HG02610 (cell line): Measurements from ENCODE around the gene HSPA12A.

ENCODE experiments used
- ATAC-seq: cut with Tn5 transposase; IDR thresholded peaks from one replicate; pipeline ENCODE4 v1.9.1; 2021; ENCODE audit warnings: mild to moderate bottlenecking, moderate library complexity; ENCODE audit not compliant: unreplicated experiment

Gene HSPA12A

DNA sequence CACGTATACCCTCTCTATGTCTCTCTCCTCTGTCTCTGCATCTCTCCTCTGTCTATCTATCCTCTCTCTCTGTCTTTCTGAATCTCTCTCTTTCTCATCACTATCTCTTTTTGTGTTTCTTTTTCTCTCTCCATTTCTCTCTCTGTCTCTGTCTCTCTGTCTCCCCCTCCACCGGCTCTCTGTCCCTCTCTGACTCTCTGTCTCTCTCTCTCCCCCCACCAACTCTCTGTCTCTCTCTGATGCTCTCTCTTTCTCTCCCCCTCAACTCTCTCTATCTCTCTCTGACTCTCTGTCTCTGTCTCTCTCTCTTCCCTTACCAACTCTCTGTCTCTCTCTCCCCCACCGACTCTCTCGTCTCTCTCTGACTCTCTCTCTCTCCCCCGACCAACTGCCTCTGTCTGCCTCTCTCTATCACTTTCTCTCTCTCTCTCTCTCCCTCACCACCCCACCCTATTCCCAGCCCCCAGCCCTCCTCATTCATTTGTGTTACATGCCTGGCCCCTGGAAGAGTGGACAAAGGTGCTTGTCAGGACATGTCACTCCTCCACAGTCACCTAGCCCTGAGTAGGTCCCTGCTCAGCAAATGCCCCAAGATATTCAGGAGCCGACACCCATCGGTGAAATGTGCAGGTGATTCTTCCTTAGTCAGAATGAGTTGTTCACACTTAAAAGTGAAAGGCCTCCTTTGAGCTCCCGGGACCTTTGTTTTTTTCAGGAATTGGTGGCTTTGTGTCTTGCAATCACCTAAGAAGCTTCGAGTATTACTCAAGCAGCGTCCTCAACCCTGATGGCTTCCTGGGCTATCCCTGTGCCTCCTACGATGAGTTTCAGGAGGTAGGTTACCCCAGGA, 108.0 kb downstream of the HSPA12A start:
- ATAC-seq, result no peak

DNA sequence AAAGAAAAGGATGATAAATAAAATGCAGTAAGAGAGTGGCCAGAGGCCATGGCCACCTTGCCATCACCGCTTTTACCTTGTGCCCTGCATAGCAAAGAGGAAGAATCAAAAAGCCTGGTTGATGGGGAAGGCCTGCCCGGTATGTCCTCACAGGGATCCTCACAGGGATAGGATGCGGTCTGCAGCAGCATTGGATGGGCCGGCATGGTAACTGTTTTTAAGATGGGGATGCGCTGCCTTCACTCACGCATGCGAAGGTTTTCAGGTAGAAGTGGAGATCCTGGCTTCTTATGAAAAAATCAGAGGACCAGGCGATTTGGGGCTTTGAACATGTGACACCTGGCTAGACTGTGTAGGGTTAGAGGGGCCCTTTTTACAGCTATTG, 109.2 kb downstream of the HSPA12A start:
- no peak for ATAC-seq

DNA sequence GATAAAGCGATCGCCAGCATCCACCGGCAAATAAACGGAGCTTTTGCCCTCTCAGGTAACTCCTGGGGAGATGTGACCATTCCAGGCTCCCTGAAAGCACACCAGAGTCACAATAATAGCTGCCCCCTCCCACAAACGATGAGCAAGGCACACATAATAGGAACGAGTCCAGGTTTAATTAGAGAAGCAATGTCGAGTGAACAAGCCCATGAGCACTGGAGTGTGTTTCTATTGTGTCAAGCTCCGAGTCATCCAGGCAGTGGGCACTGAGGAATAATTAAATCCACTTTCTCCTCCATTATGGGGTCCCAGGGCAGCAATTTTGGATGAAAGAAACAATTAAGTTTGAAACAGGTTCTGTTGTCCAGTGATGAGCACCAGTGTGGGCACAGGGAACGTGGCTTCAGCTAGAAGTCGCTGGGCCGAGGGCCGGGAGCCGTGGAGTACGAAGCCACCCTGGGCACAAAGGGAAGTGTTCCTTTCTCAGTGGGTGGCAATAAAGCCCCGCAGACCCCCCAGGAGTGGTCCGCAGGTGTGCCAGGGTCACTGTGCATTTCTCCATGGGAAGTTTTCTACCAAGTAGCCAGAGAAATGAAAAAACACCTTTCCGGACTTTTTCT, 109.7 kb downstream of the HSPA12A start:
- no peak for ATAC-seq

DNA sequence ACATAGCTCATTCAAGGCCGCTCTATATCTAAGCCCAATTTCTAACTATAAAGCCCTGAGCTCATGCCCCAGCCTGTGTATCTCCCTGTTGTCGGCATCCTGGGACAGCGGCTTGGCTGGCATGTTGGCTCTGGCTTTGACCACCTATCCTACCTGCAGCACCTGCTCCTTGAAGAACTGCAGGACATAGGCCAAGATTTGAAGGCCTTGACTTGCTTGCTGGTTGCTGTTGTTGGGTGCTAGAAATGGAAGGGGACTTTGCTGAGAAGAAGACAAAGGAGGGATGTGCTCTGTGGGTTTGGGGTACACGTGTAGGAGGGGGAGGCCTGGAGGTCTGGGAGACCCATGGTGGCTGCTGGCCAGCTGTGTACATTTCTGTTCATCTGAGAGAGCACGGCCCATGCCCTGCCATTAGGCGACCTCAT, 110.5 kb downstream of the HSPA12A start:
- ATAC-seq, result no peak

DNA sequence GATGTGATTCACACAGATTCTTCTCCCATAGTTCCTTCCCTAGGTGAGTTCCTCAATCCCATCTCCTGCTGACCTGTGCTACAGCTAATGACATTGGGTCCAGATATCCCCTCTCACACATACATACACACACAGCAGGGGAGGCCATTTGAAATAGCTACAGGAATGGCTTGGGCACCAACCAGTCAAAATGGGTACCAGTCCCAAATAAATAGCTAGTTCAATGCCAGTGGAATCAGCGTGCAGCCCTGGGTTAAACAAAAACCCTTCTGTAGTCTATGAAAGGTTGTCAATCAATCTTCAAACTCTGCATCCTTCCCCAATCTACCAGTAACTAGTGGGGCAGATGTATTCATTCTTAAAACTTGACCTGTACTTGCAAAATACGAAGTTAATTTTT, 112.3 kb downstream of the HSPA12A start:
- no peak for ATAC-seq

DNA sequence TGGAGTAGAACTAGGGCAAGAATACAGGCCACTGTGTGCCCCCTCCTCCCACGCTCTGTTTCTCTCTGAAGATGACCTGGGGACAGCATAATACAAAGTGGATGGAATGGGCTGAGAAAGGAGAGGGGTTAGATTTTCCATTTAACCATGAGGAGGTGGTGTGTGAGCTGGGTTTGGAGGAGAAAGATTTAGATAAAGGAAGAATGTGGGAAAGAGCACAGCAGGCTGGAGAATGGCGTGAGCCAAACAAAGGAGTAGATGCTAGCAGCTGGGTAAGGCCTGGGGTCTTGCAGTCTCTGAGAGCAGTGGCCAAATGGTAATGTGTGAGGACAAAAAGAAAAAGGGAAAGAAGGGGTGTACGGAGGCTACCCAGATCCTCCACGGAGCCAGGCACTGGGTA, 113.0 kb downstream of the HSPA12A start:
- ATAC-seq, result no peak

DNA sequence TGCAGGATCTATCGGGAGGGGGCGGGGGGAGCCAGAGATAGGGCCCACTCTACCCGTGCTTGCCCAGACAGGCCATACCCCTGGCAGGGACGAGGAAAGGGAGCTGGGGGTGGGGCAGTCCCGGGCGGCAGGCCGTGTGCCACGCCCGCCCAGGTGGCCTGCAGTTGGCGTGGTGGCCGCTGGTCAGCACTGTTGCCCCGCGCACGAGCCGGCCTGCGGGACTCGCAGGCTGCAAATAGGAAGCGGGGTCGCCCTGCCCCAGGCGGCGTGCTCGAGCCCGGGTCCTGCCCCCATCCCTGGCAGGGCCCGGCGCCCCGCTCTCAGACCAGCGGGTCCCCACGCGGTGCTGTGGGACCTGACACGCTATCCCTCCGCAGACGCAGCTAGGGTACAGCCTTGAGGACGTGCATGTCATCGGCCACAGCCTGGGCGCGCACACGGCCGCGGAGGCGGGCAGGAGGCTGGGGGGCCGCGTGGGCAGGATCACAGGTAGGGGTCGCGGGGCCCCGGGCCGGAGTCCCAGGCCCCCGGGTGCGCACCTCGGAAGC, 114.9 kb downstream of the HSPA12A start:
- no peak for ATAC-seq

DNA sequence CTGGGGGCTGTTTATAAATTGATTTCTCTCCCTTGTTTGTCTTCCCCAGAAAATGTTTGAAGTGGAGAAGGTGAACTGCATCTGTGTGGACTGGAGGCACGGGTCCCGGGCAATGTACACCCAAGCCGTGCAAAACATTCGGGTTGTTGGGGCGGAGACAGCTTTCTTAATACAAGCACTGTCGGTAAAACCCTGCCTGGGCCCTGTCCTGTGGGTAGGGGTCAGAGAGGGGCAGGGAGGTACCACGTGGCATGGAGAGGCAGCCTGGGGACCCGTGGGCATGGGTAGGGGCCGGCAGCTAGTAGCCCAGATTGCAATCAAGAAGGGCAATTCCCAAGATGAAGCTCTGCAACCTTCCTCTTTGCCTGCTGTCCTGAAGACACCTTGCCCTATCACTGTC, 115.6 kb downstream of the HSPA12A start:
- ATAC-seq, result no peak

DNA sequence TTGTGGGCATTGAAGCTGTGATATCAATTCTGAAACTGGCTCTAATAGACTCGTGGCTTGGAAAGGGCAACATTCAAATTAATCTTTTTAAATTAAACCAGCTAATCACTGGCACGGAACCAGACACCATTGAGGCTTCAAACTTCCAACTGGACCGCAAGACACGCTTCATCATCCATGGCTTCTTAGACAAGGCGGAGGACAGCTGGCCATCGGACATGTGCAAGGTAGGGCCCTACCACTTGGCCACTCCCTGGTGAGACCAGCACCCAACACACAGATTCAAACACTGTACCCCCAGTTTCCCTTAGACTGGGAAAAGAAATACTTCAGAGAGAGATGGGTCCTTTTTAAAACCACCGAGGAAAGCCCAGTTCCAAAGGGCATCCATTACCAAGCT, 116.5 kb downstream of the HSPA12A start:
- no peak for ATAC-seq

DNA sequence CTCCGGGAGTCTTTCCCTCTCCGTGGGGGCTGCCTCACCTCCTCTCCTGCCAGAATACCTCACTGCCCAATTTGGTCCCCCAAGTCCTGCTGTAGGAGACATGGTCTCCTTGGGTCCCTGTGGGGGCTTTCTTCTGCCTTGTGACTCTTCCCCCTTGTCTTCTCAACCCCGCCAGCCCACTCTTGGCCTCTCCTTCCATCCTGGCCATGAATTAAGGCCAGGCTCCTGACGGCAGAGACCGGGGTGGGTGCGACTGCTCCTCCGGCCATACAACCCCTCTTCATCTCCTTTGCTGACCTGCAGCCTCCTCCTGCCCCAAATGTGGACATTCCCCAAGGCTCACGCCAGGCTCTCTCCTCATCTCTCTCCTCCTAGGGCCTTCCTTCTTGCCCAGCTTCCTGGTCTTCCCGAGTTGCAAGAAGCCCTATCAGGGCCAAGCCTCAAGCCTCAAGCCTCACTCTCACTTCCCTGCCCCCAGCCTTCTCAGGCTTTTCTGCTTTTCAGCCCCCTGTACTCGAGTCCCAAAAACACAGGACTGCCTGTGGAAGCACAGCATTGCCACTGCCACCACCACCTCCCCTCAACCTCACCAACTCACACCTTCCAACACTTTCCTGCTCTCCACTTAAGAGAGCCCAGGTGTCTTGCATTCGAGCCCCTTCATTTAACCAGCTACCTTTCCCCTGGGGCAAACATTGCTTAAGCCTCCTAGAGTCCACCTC, 120.3 kb downstream of the HSPA12A start:
- ATAC-seq, result no peak

DNA sequence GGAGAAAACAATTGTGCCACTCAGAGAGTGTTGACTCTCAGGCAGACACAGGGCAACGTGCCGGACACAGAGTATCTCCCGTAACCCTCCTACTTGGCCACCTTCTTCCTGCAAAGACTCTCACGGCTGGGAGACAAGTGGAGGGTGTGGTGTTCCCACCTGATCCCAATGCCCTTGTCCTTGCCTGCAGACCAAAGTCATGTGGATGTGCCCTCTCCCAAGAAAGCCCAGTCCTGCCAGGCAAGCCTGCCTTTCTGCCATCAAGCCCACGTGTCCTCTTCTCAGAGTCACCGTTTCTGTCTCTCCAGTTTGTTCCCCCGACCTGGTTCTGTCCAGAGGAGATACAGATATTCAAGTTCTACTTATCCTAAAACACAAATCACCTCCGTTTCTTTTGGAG, 120.9 kb downstream of the HSPA12A start:
- ATAC-seq, result no peak
